Measurements from ENCODE around the gene HNRNPC.
"Not testable (repeated sequence)": the region's sequence is repeated elsewhere in the genome, so short reads cannot be mapped to it uniquely, and the experiment has no call there.

The HNRNPC gene

DNA sequence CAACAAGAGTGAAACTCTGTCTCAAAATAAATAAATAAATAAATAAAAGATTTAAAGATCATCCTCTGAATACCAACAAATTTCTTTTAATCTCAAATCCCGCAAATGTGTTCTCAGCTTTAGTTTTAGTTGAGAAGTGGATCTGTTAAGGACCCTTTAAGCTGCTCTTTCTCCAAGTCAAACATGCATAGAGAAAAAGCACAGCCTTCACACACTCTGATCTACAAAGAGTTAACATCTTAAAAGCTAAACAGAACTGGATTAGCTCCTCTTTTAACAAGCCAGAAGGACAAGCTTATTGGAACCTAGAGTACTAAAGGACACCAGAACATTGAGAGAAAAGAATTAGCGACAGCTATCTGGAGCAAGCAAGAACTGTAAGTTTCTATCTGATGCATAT, 10.5 kb upstream of the HNRNPC start, which contains the start of gene RPGRIP1:
TSS of gene RPGRIP1 (plus strand) at position 301 of the 400 bp plus-strand sequence. CDS start 7,894 bp downstream, outside the sequence.
- H3K36me3 ChIP-seq (ENCODE audit: low read length), result no peaks in the 10 kb centered on the region
- H4K20me1 ChIP-seq (ENCODE audit: low read depth, low read length), result no peaks in the 10 kb centered on the region
- H2AFZ ChIP-seq (ENCODE audit: low read depth, low read length, severe bottlenecking), result no peak within 1 kb of the TSS
- no peak within 1 kb of the TSS for H3K4me2 ChIP-seq (ENCODE audit: low read depth, low read length, poor library complexity, severe bottlenecking)
- H3F3A ChIP-seq (ENCODE audit: insufficient read depth), result no peaks in the 10 kb centered on the region
- no peak within 1 kb of the TSS for H3K9ac ChIP-seq (ENCODE audit: low read length)
- no peaks in the 10 kb centered on the region for H3K79me2 ChIP-seq (ENCODE audit: insufficient read depth, low read length)
- no peak within 1 kb of the TSS for H3K27ac ChIP-seq (ENCODE audit: low read depth, low read length)
- no peaks in the 10 kb centered on the region for H3K27me3 ChIP-seq (ENCODE audit: low read length)
- no peak for TF ChIP-seq EZH2phosphoT487 (conservative IDR thresholded peaks at IDR 0.05; ENCODE audit: low read length)
- TF ChIP-seq, protein P1, sequence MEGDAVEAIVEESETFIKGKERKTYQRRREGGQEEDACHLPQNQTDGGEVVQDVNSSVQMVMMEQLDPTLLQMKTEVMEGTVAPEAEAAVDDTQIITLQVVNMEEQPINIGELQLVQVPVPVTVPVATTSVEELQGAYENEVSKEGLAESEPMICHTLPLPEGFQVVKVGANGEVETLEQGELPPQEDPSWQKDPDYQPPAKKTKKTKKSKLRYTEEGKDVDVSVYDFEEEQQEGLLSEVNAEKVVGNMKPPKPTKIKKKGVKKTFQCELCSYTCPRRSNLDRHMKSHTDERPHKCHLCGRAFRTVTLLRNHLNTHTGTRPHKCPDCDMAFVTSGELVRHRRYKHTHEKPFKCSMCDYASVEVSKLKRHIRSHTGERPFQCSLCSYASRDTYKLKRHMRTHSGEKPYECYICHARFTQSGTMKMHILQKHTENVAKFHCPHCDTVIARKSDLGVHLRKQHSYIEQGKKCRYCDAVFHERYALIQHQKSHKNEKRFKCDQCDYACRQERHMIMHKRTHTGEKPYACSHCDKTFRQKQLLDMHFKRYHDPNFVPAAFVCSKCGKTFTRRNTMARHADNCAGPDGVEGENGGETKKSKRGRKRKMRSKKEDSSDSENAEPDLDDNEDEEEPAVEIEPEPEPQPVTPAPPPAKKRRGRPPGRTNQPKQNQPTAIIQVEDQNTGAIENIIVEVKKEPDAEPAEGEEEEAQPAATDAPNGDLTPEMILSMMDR (IDR thresholded peaks at IDR 0.05; ENCODE audit: insufficient read depth, low read length, poor library complexity, severe bottlenecking), result no peak
- no peaks in the 10 kb centered on the region for H3K9me3 ChIP-seq (ENCODE audit: insufficient read depth, low read length)
- H3K4me3 ChIP-seq (ENCODE audit: insufficient read depth, low read length, poor library complexity, severe bottlenecking), result no peak within 1 kb of the TSS
- H3K9me2 ChIP-seq (replicated peaks; ENCODE audit: insufficient read depth, low read length), result no peaks in the 10 kb centered on the region

- no peak overlapping the region for H3K27ac ChIP-seq (ENCODE audit: low read depth, low read length)
- no peak overlapping the region for H3K4me2 ChIP-seq (ENCODE audit: low read depth, low read length, poor library complexity, severe bottlenecking)
Observed at GRCh38 chr14:21278632-21279031, 9.4 kb upstream of the HNRNPC start.

GRCh38 chr14:21275261-21275858, 6.1 kb upstream of the HNRNPC start:
- Histone ChIP-seq H3K4me2 (ENCODE audit: low read depth, low read length, poor library complexity, severe bottlenecking) (no peak overlapping the region), H3K9me2 (replicated peaks; ENCODE audit: insufficient read depth, low read length) (no peaks in the 10 kb centered on the region), H3K9ac (ENCODE audit: low read length) (no peak overlapping the region), H4K20me1 (ENCODE audit: low read depth, low read length) (no peaks in the 10 kb centered on the region), H2AFZ (ENCODE audit: low read depth, low read length, severe bottlenecking) (no peak overlapping the region), H3K27ac (ENCODE audit: low read depth, low read length) (no peak overlapping the region), H3K27me3 (ENCODE audit: low read length) (no peaks in the 10 kb centered on the region), H3K79me2 (ENCODE audit: insufficient read depth, low read length) (no peaks in the 10 kb centered on the region), H3K4me3 (ENCODE audit: insufficient read depth, low read length, poor library complexity, severe bottlenecking) (no peak overlapping the region), H3F3A (ENCODE audit: insufficient read depth) (no peaks in the 10 kb centered on the region; the same call in 1 of the 2 replicates), H3K9me3 (ENCODE audit: insufficient read depth, low read length) (no peaks in the 10 kb centered on the region), H3K36me3 (ENCODE audit: low read length) (no peaks in the 10 kb centered on the region)
- no peak for TF ChIP-seq EZH2phosphoT487 (conservative IDR thresholded peaks at IDR 0.05; ENCODE audit: low read length)
- TF ChIP-seq, protein P1 (IDR thresholded peaks at IDR 0.05; ENCODE audit: insufficient read depth, low read length, poor library complexity, severe bottlenecking), result no peak

More at GRCh38 chr14:21278632-21279031, 9.4 kb upstream of the HNRNPC start:
- TF ChIP-seq EZH2phosphoT487 (conservative IDR thresholded peaks at IDR 0.05; ENCODE audit: low read length), result no peak
- TF ChIP-seq, protein P1 (IDR thresholded peaks at IDR 0.05; ENCODE audit: insufficient read depth, low read length, poor library complexity, severe bottlenecking), result no peak
- Histone ChIP-seq H3K9ac (ENCODE audit: low read length) (no peak overlapping the region), H3K4me3 (ENCODE audit: insufficient read depth, low read length, poor library complexity, severe bottlenecking) (no peak overlapping the region), H3F3A (ENCODE audit: insufficient read depth) (no peaks in the 10 kb centered on the region), H3K27me3 (ENCODE audit: low read length) (no peaks in the 10 kb centered on the region), H3K9me2 (replicated peaks; ENCODE audit: insufficient read depth, low read length) (no peaks in the 10 kb centered on the region), H3K36me3 (ENCODE audit: low read length) (no peaks in the 10 kb centered on the region), H3K9me3 (ENCODE audit: insufficient read depth, low read length) (no peaks in the 10 kb centered on the region), H4K20me1 (ENCODE audit: low read depth, low read length) (no peaks in the 10 kb centered on the region), H3K79me2 (ENCODE audit: insufficient read depth, low read length) (no peaks in the 10 kb centered on the region), H2AFZ (ENCODE audit: low read depth, low read length, severe bottlenecking) (no peak overlapping the region)

DNA sequence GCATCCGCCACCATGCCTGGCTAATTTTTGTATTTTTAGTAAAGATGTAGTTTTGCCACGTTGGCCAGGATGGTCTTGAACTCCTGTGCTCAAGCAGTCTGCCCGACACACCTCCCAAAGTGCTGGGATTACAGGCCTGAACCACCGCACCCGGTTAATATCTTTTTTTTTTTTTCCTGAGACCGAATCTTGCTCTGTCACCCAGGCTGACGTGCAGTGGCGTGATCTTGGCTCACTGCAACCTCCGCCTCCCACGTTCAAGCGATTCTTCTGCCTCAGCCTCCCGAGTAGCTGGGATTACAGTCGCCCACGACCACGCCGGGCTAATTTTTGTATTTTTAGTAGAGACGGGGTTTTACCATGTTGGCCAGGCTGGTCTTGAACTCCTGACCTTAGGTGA, 3.4 kb upstream of the HNRNPC start:
- H3K79me2 ChIP-seq (ENCODE audit: insufficient read depth, low read length), result peaks cover 16% of the 10 kb centered on the region
- peaks cover 11% of the 10 kb centered on the region for H3K36me3 ChIP-seq (ENCODE audit: low read length)
- H3K27me3 ChIP-seq (ENCODE audit: low read length); H4K20me1 ChIP-seq (ENCODE audit: low read depth, low read length); H2AFZ ChIP-seq (ENCODE audit: low read depth, low read length, severe bottlenecking); H3K4me3 ChIP-seq (ENCODE audit: insufficient read depth, low read length, poor library complexity, severe bottlenecking); H3K9me2 ChIP-seq (replicated peaks; ENCODE audit: insufficient read depth, low read length); H3K9ac ChIP-seq (ENCODE audit: low read length); H3K9me3 ChIP-seq (ENCODE audit: insufficient read depth, low read length); H3K27ac ChIP-seq (ENCODE audit: low read depth, low read length); H3K4me2 ChIP-seq (ENCODE audit: low read depth, low read length, poor library complexity, severe bottlenecking): not testable (repeated sequence)
- H3F3A ChIP-seq (ENCODE audit: insufficient read depth), result peaks cover 14% of the 10 kb centered on the region

All from SU-DHL-6 (cell line).